ENCODE results near the gene PRKCZ.
"Not testable (repeated sequence)": the region's sequence is repeated elsewhere in the genome, so short reads cannot be mapped to it uniquely, and the experiment has no call there.

Gene PRKCZ

GRCh38 chr1:2137257-2138121, 87.3 kb downstream of the PRKCZ start:
- no peak for DNase-seq

- DNase-seq: not testable (repeated sequence)
These were observed 88.9 kb downstream of the PRKCZ start for GRCh38 chr1:2139156-2139555.

GRCh38 chr1:2141025-2141424, 90.8 kb downstream of the PRKCZ start:
- no peak for DNase-seq

- DNase-seq: no peak
These were observed 93.7 kb downstream of the PRKCZ start for GRCh38 chr1:2143814-2144500.

GRCh38 chr1:2144501-2145090, 94.4 kb downstream of the PRKCZ start:
- no peak for DNase-seq

- no peak for DNase-seq
These were observed 96.0 kb downstream of the PRKCZ start for GRCh38 chr1:2145946-2146835.

GRCh38 chr1:2146836-2147517, 96.8 kb downstream of the PRKCZ start:
- DNase-seq: no peak

- not testable (repeated sequence) for DNase-seq
These were observed 97.7 kb downstream of the PRKCZ start for GRCh38 chr1:2147869-2148268.

- DNase-seq: no peak
These were observed 98.5 kb downstream of the PRKCZ start for GRCh38 chr1:2148691-2149090.

GRCh38 chr1:2150801-2151200, 100.6 kb downstream of the PRKCZ start:
- no peak for DNase-seq

GRCh38 chr1:2151252-2151651, 101.0 kb downstream of the PRKCZ start:
- DNase-seq: no peak

GRCh38 chr1:2151911-2152310, 101.7 kb downstream of the PRKCZ start:
- DNase-seq: no peak

GRCh38 chr1:2152954-2153353, 102.7 kb downstream of the PRKCZ start:
- no peak for DNase-seq

- DNase-seq: no peak
These were observed 103.8 kb downstream of the PRKCZ start for GRCh38 chr1:2154022-2154421.

GRCh38 chr1:2155147-2155598, 105.0 kb downstream of the PRKCZ start:
- no peak for DNase-seq

- no peak for DNase-seq
These were observed 105.6 kb downstream of the PRKCZ start for GRCh38 chr1:2155788-2156187.

GRCh38 chr1:2156866-2157265, 106.7 kb downstream of the PRKCZ start:
- no peak for DNase-seq

- DNase-seq: no peak
These were observed 107.6 kb downstream of the PRKCZ start for GRCh38 chr1:2157856-2158255.

- no peak for DNase-seq
These were observed 108.1 kb downstream of the PRKCZ start for GRCh38 chr1:2158272-2158671.

GRCh38 chr1:2159124-2159523, 108.9 kb downstream of the PRKCZ start:
- no peak for DNase-seq

GRCh38 chr1:2160451-2161300, 110.5 kb downstream of the PRKCZ start:
- no peak for DNase-seq

All from fibroblast of skin of right biceps (primary cell).